ENCODE results near the gene CEP55.

The CEP55 gene

GRCh38 chr10:93573924-93574323 is 77.5 kb downstream of the CEP55 start:
- no peak overlapping the region for H3K4me3 ChIP-seq (ENCODE audit: low read length)
- TF ChIP-seq, protein P1, sequence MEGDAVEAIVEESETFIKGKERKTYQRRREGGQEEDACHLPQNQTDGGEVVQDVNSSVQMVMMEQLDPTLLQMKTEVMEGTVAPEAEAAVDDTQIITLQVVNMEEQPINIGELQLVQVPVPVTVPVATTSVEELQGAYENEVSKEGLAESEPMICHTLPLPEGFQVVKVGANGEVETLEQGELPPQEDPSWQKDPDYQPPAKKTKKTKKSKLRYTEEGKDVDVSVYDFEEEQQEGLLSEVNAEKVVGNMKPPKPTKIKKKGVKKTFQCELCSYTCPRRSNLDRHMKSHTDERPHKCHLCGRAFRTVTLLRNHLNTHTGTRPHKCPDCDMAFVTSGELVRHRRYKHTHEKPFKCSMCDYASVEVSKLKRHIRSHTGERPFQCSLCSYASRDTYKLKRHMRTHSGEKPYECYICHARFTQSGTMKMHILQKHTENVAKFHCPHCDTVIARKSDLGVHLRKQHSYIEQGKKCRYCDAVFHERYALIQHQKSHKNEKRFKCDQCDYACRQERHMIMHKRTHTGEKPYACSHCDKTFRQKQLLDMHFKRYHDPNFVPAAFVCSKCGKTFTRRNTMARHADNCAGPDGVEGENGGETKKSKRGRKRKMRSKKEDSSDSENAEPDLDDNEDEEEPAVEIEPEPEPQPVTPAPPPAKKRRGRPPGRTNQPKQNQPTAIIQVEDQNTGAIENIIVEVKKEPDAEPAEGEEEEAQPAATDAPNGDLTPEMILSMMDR (conservative IDR thresholded peaks at IDR 0.05; ENCODE audit: low read depth, low read length), result no peak
- DNase-seq (ENCODE audit: low read depth), result no peak

DNA sequence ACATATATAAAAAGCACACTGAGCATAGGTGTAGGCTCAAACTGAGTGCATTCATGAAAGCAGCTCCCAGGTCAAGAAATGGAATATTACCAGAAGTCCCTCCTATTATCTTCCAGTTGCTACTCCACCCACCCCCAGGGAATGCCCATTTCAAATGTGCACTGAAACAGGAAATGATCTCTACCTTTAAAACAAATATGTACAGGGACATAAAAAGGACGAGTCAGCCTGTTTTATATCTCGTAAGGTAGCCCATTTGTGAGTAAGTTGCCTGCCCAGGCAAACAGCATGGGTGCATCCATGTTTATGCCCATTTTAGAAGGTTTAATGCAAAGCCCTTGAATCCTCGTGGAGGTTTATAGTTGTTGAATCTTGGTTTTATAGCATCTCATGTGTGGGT is 80.5 kb downstream of the CEP55 start:
- DNase-seq (ENCODE audit: low read depth), result no peak
- no peak overlapping the region for H3K4me3 ChIP-seq (ENCODE audit: low read length)
- TF ChIP-seq, protein P1 (conservative IDR thresholded peaks at IDR 0.05; ENCODE audit: low read depth, low read length), result no peak

GRCh38 chr10:93577565-93577964 is 81.2 kb downstream of the CEP55 start:
- TF ChIP-seq, protein P1 (conservative IDR thresholded peaks at IDR 0.05; ENCODE audit: low read depth, low read length), result no peak
- no peak for DNase-seq (ENCODE audit: low read depth)
- H3K4me3 ChIP-seq (ENCODE audit: low read length), result no peak overlapping the region
